B cell (primary cell): Measurements from ENCODE around the gene COPA. TPM values are rescaled to one million over a fixed set of nuclear protein-coding genes. Genes with fewer than 3 reads are reported as not detected.

ENCODE experiments used
- ATAC-seq: fragments of 200-7000 bp; cut with Tn5 transposase; one replicate; pipeline ENCODE4 v1.10.0; 2021; ENCODE audit warnings: low read depth, mild to moderate bottlenecking, moderate number of reproducible peaks, moderate library complexity
- CTCF ChIA-PET: fragments of 350-600 bp; sonication (Branson Sonifier 250); formaldehyde crosslinking; loops from one replicate; lab custom pipeline; 2021; ENCODE audit warnings: antibody characterized with exemption, inconsistent platforms; lab: Charles Lee
- POLR2A ChIA-PET: fragments of 350-600 bp; sonication (Branson Sonifier 250); formaldehyde crosslinking; loops from one replicate; lab custom pipeline; 2021; ENCODE audit warnings: antibody characterized with exemption; lab: Charles Lee
- DNase-seq: peaks from one replicate; pipeline ENCODE4 v3.0.0; 2013
- H2AFZ ChIP-seq: 2 replicates; pipeline ENCODE4 v1.6.1; 2012; ENCODE audit warnings: mild to moderate bottlenecking, low read depth, low read length; ENCODE audit not compliant: insufficient read depth, poor library complexity, severe bottlenecking
- H3K27ac ChIP-seq, 2 donors: 1 replicate in 1 of 2; 2 replicates in 1 of 2; pipeline ENCODE4 v1.5.1; 2012 to 2013; ENCODE audit warnings: low read length in 2 of 2, mild to moderate bottlenecking in 2 of 2, moderate library complexity in 1 of 2
- H3K27me3 ChIP-seq, 4 experiments: fragments of 200-600 bp in 1 of 4; sonication (generic) in 1 of 4; replicated peaks in 1 of 4; 1 replicate in 2 of 4; 2 replicates in 2 of 4; pipeline versions ENCODE4 v1.6.1 to v1.7.0; 2013 to 2016; ENCODE audit warnings: low read length in 3 of 4, mild to moderate bottlenecking in 2 of 4, mixed read lengths in 1 of 4, moderate library complexity in 1 of 4; ENCODE audit not compliant: insufficient read depth in 4 of 4, control insufficient read depth in 3 of 4; ENCODE audit errors: control extremely low read depth in 1 of 4
- H3K36me3 ChIP-seq, 2 experiments: replicated peaks in 1 of 2; 1 replicate in 1 of 2; 2 replicates in 1 of 2; pipeline versions ENCODE4 v1.6.1 to v1.7.1; 2013; ENCODE audit warnings: low read length in 1 of 2; ENCODE audit not compliant: insufficient read depth in 2 of 2, control insufficient read depth in 1 of 2; ENCODE audit errors: control extremely low read depth in 1 of 2, extremely low read depth in 1 of 2
- H3K4me1 ChIP-seq, 2 donors: fragments of 200-600 bp in 1 of 2; sonication (generic) in 1 of 2; 1 replicate in 1 of 2; 2 replicates in 1 of 2; pipeline versions ENCODE4 v1.5.1 to v1.6.1; 2013 to 2017; ENCODE audit warnings: low read length in 2 of 2; ENCODE audit not compliant: control insufficient read depth in 2 of 2, insufficient read depth in 2 of 2
- H3K4me2 ChIP-seq: replicated peaks from 2 replicates; pipeline ENCODE3; 2012; ENCODE audit warnings: mild to moderate bottlenecking, low read depth, low read length; ENCODE audit not compliant: poor library complexity, severe bottlenecking
- H3K4me3 ChIP-seq, 5 experiments: fragments of 200-600 bp in 1 of 5; sonication (generic) in 1 of 5; 1 replicate in 3 of 5; 2 replicates in 2 of 5; pipeline versions ENCODE4 v1.5.1 to v1.7.0; 2011 to 2016; ENCODE audit warnings: low read length in 4 of 5, mild to moderate bottlenecking in 4 of 5, low read depth in 2 of 5, control low read depth in 1 of 5, moderate library complexity in 1 of 5; ENCODE audit not compliant: insufficient read depth in 1 of 5; ENCODE audit errors: control extremely low read depth in 1 of 5, extremely low read depth in 1 of 5
- H3K79me2 ChIP-seq: fragments of 200-600 bp; sonication (generic); one replicate; pipeline ENCODE4 v1.6.0; 2016; ENCODE audit warnings: low read length; ENCODE audit not compliant: control insufficient read depth, insufficient read depth
- H3K9ac ChIP-seq: fragments of 200-600 bp; sonication (generic); 2 replicates; pipeline ENCODE4 v1.6.1; 2017; ENCODE audit warnings: mild to moderate bottlenecking, low read length, moderate library complexity
- H3K9me3 ChIP-seq, 3 donors: one replicate each; pipeline versions ENCODE4 v1.6.1 to v1.7.1; 2013; ENCODE audit warnings: low read length in 2 of 3; ENCODE audit not compliant: control insufficient read depth in 2 of 3, insufficient read depth in 1 of 3; ENCODE audit errors: control extremely low read depth in 1 of 3
- H4K20me1 ChIP-seq: 2 replicates; pipeline ENCODE4 v1.6.0; 2012; ENCODE audit warnings: mild to moderate bottlenecking, low read length; ENCODE audit not compliant: insufficient read depth, control insufficient read depth, poor library complexity, severe bottlenecking
- H3K27ac Mint-ChIP-seq: one replicate; pipeline ENCODE4 v1.8.0; 2021; ENCODE audit warnings: mixed read lengths
- H3K27me3 Mint-ChIP-seq: one replicate; pipeline ENCODE4 v1.8.0; 2021; ENCODE audit warnings: mixed read lengths
- H3K4me1 Mint-ChIP-seq: one replicate; pipeline ENCODE4 v1.8.0; 2021; ENCODE audit warnings: mixed read lengths
- H3K4me3 Mint-ChIP-seq: one replicate; pipeline ENCODE4 v1.8.0; 2021; ENCODE audit warnings: mixed read lengths
- H3K9me3 Mint-ChIP-seq: one replicate; pipeline ENCODE4 v1.8.0; 2022; ENCODE audit warnings: mixed read lengths; ENCODE audit not compliant: insufficient read depth
- CTCF ChIP-seq: fragments of 200-600 bp; IDR thresholded peaks from one replicate; pipeline ENCODE4 v1.8.0; 2022; ENCODE audit warnings: antibody characterized with exemption, mild to moderate bottlenecking
- EZH2 ChIP-seq: IDR thresholded peaks from 2 replicates; pipeline ENCODE4 v1.6.1; 2012; ENCODE audit warnings: borderline replicate concordance, low read depth, mild to moderate bottlenecking, moderate library complexity, low read length; ENCODE audit not compliant: insufficient read depth, poor library complexity, severe bottlenecking
- WGBS: methylation state at CpG from one replicate; pipeline ENCODE4 v1.1.5; 2013; ENCODE audit warnings: missing lambda C conversion rate; ENCODE audit not compliant: insufficient coverage; 5-methylcytosine and 5-hydroxymethylcytosine counted together
- intact Hi-C: fragments of 100-400 bp; cut with micrococcal nuclease; formaldehyde crosslinking; loops from one replicate; pipeline ENCODE4 v1.10.0; 2022
- polyA plus RNA-seq: library from polyadenylated mRNA; depleted of rRNA; stranded (reverse); fragments of >200 nt; gene quantifications from 2 replicates; pipeline ENCODE4 v1.2.3, GENCODE V29; 2012
- total RNA-seq, 2 donors: library from RNA; stranded (reverse); fragments of 120-200 nt in 1 of 2; gene quantifications; 1 replicate in 1 of 2; 2 replicates in 1 of 2; pipeline versions ENCODE4 v1.2.3 to v1.2.4, GENCODE V29; 2013 to 2022

The COPA gene
- total and polyA plus RNA-seq, 2 donors (not counting 1 experiment from before 2014, with no cell fraction given): 39.1 to 168 TPM

GRCh38 chr1:160338580-160338979, 4.5 kb downstream of the COPA start:
- WGBS: 94% methylated on average over 4 of the region's 4 CpGs
- CTCF ChIA-PET: interaction anchor here (1.0 to 2.4 kb wide), 4 partner anchors 14 to 87 kb away, joined by 3 to 8 read pairs (median 5); no protein-coding TSS in a partner anchor

GRCh38 chr1:160332516-160332915, 10.5 kb downstream of the COPA start:
- ChIA-PET CTCF (interaction anchor here (0.7 to 3.5 kb wide), 4 partner anchors 9 to 275 kb away, joined by 3 to 18 read pairs (median 6); no protein-coding TSS in a partner anchor), POLR2A (interaction anchor here (0.6 kb wide), 1 partner anchor 17 kb away, joined by 3 read pairs; no protein-coding TSS in a partner anchor)
- H3K4me3 ChIP-seq: no peak overlapping the region
- DNase-seq (no peak), ATAC-seq (no peak)
- H3K4me1 ChIP-seq: no peaks in the 10 kb centered on the region
- H3K9ac ChIP-seq: no peak overlapping the region
- Mint-ChIP-seq H3K27ac (no peak overlapping the region), H3K9me3 (no peaks in the 10 kb centered on the region), H3K4me3 (no peak overlapping the region), H3K4me1 (no peaks in the 10 kb centered on the region), H3K27me3 (no peaks in the 10 kb centered on the region)
- H3K79me2 ChIP-seq: no peaks in the 10 kb centered on the region
- TF ChIP-seq CTCF (no peak), EZH2 (no peak)
- intact Hi-C loops: no loop called here
- H2AFZ ChIP-seq: no peak overlapping the region
- H3K27ac ChIP-seq: no peak overlapping the region
- no peak overlapping the region for H3K4me2 ChIP-seq
- H4K20me1 ChIP-seq: no peaks in the 10 kb centered on the region
- H3K9me3 ChIP-seq: no peaks in the 10 kb centered on the region
- H3K27me3 ChIP-seq: no peaks in the 10 kb centered on the region
- H3K36me3 ChIP-seq: peaks cover 8 to 87% of the 10 kb centered on the region in 2 experiments

More at GRCh38 chr1:160338580-160338979, 4.5 kb downstream of the COPA start:
- Histone ChIP-seq H3K27me3 (no peaks in the 10 kb centered on the region), H2AFZ (no peak overlapping the region), H3K79me2 (peaks cover 53% of the 10 kb centered on the region), H4K20me1 (no peaks in the 10 kb centered on the region), H3K4me3 (no peak overlapping the region), H3K9ac (no peak overlapping the region), H3K4me2 (no peak overlapping the region), H3K27ac (peak overlapping the region in 1 of 2 donors; percentile 41), H3K9me3 (no peaks in the 10 kb centered on the region), H3K4me1 (peaks cover 10 to 21% of the 10 kb centered on the region in 2 donors), H3K36me3 (peaks cover 7 to 52% of the 10 kb centered on the region in 2 experiments)
- ATAC-seq: no peak
- POLR2A ChIA-PET: no interaction called here
- Mint-ChIP-seq H3K4me1 (peaks cover 36% of the 10 kb centered on the region), H3K4me3 (no peak overlapping the region), H3K27me3 (no peaks in the 10 kb centered on the region), H3K27ac (no peak overlapping the region), H3K9me3 (no peaks in the 10 kb centered on the region)
- intact Hi-C loops: no loop called here
- DNase-seq: no peak
- TF ChIP-seq EZH2 (no peak), CTCF (no peak)
